Smooth muscle cell (in vitro differentiated cells): ENCODE measurements around the gene MEST. TPM values are rescaled to one million over a fixed set of nuclear protein-coding genes. Genes with fewer than 3 reads are reported as not detected.
"Not testable (repeated sequence)": the region's sequence is repeated elsewhere in the genome, so short reads cannot be mapped to it uniquely, and the experiment has no call there.

Experiments
- DNase-seq: peaks from one replicate; lab custom pipeline; 2025; ENCODE audit not compliant: unreplicated experiment; lab: John Stamatoyannopoulos, UW
- H2AFZ ChIP-seq: fragments of 200-600 bp; sonication (generic); 2 replicates; pipeline ENCODE4 v1.6.0; 2016; ENCODE audit warnings: antibody characterized with exemption, low read depth, mild to moderate bottlenecking
- H3F3A ChIP-seq: fragments of 200-600 bp; sonication (generic); 2 replicates; pipeline ENCODE4 v1.6.0; 2017; ENCODE audit warnings: antibody characterized with exemption, low read depth
- H3K27ac ChIP-seq: fragments of 200-600 bp; sonication (generic); 2 replicates; pipeline ENCODE4 v1.5.1; 2016; ENCODE audit warnings: low read depth, mild to moderate bottlenecking
- H3K27me3 ChIP-seq: fragments of 200-600 bp; sonication (generic); 2 replicates; pipeline ENCODE4 v1.6.1; 2016; ENCODE audit warnings: low read depth, mild to moderate bottlenecking
- H3K36me3 ChIP-seq: fragments of 200-600 bp; sonication (generic); 2 replicates; pipeline ENCODE4 v1.5.1; 2016; ENCODE audit warnings: low read depth
- H3K4me1 ChIP-seq: fragments of 200-600 bp; sonication (generic); 2 replicates; pipeline ENCODE4 v1.5.1; 2016; ENCODE audit warnings: low read depth
- H3K4me2 ChIP-seq: fragments of 200-600 bp; sonication (generic); 2 replicates; pipeline ENCODE4 v1.6.0; 2016; ENCODE audit warnings: mild to moderate bottlenecking
- H3K4me3 ChIP-seq: fragments of 200-600 bp; sonication (generic); 2 replicates; pipeline ENCODE4 v1.5.1; 2016; ENCODE audit warnings: mild to moderate bottlenecking
- H3K79me2 ChIP-seq: fragments of 200-600 bp; sonication (generic); 2 replicates; pipeline ENCODE4 v1.6.0; 2016; ENCODE audit warnings: low read depth, mild to moderate bottlenecking
- H3K9ac ChIP-seq: fragments of 200-600 bp; sonication (generic); 2 replicates; pipeline ENCODE4 v1.6.0; 2016; ENCODE audit warnings: low read depth
- H3K9me3 ChIP-seq: fragments of 200-600 bp; sonication (generic); replicated peaks from 2 replicates; pipeline ENCODE4 v1.5.1; 2016; ENCODE audit warnings: low read depth
- H4K20me1 ChIP-seq: fragments of 200-600 bp; sonication (generic); 2 replicates; pipeline ENCODE4 v1.6.0; 2016; ENCODE audit warnings: low read depth
- WGBS: methylation state at CpG from one replicate; pipeline ENCODE4 v1.1.7; 2016; ENCODE audit warnings: low lambda C conversion rate; 5-methylcytosine and 5-hydroxymethylcytosine counted together
- polyA plus RNA-seq: library from polyadenylated mRNA; unstranded; fragments of >200 nt; fragmentation: Nextera tagmentation; extraction: Ambion mirVana; gene quantifications from 2 replicates; pipeline ENCODE4 v1.2.1, GENCODE V29; 2016
- total RNA-seq: library from RNA; depleted of rRNA; stranded (reverse); fragments of >200 nt; gene quantifications from 2 replicates; pipeline ENCODE4 v1.2.3, GENCODE V29; 2014
- TF ChIP-seq, protein P1 (sequence below): fragments of 200-600 bp; sonication (generic); IDR thresholded peaks from 2 replicates; pipeline ENCODE4 v1.5.1; 2017; ENCODE audit warnings: borderline replicate concordance, mild to moderate bottlenecking, antibody characterized with exemption; ENCODE audit not compliant: insufficient read depth, poor library complexity, severe bottlenecking

The MEST gene
- total and polyA plus RNA-seq, 2 experiments from 2014 or later = 1,229 to 1,655 TPM

DNA sequence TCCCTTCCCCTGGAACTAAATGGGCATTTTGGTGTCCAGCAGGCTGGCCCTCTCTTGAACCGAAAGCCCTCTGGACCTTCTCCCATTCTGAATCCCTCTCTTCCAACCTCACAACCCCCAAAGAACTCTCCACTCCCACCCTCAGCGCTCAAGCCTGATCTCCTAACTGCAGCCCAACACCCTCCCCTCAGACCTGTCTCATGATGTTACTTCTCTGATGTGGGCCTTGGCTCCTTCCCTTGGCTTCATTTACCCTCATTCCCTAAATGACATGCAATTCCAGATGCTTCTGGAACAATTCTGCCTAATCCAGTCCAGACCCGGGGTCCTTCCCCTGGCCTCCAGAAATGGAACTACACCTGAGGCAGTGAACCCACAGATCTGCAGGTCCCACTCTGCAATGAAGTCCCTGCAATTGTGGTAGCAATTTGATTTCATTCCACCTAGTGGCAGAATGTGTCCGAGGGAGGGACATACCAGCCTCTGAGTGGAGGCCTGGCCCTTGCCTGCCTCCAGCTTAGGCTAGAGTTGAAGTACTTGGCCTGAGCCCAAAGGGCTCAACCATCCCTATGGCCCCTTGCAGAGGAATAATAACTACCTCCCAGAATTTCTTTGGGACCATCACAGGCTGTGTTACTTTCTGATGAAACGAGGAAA is 47.0 kb upstream of the MEST start:
- no peaks in the 10 kb centered on the region for H4K20me1 ChIP-seq
- H3K79me2 ChIP-seq = no peaks in the 10 kb centered on the region
- H3K27ac ChIP-seq = peak overlapping the region; percentile 77
- no peaks in the 10 kb centered on the region for H3F3A ChIP-seq
- H3K4me3 ChIP-seq = no peak overlapping the region
- TF ChIP-seq, protein P1, sequence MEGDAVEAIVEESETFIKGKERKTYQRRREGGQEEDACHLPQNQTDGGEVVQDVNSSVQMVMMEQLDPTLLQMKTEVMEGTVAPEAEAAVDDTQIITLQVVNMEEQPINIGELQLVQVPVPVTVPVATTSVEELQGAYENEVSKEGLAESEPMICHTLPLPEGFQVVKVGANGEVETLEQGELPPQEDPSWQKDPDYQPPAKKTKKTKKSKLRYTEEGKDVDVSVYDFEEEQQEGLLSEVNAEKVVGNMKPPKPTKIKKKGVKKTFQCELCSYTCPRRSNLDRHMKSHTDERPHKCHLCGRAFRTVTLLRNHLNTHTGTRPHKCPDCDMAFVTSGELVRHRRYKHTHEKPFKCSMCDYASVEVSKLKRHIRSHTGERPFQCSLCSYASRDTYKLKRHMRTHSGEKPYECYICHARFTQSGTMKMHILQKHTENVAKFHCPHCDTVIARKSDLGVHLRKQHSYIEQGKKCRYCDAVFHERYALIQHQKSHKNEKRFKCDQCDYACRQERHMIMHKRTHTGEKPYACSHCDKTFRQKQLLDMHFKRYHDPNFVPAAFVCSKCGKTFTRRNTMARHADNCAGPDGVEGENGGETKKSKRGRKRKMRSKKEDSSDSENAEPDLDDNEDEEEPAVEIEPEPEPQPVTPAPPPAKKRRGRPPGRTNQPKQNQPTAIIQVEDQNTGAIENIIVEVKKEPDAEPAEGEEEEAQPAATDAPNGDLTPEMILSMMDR = no peak
- H3K4me2 ChIP-seq = peak overlapping the region; percentile 76
- no peaks in the 10 kb centered on the region for H3K9me3 ChIP-seq
- H3K9ac ChIP-seq = no peak overlapping the region
- H3K27me3 ChIP-seq = no peaks in the 10 kb centered on the region
- H3K4me1 ChIP-seq = peaks cover 24% of the 10 kb centered on the region
- no peak for DNase-seq
- H2AFZ ChIP-seq = peak overlapping the region; percentile 86
- 95% methylated on average over 5 of the region's 5 CpGs for WGBS
- H3K36me3 ChIP-seq = no peaks in the 10 kb centered on the region

DNA sequence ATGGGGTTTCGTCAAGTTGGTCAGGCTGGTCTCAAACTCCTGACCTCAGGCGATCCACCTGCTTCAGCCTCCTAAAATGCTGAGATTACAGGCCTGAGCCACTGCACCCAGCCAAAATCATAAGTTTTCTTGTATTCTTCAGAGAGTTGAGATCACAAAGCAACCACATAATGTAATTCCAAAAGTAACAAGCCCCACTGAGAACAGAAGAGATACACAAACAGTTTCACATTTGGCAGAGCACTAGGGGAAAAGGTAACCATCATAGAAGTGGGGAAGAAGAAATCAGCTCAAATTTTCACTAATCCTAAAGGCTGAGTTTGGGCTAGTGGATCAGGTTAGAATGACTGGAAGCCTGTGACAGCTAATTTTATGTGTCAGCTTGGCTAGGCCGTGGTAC is 45.6 kb upstream of the MEST start:
- no peaks in the 10 kb centered on the region for H3K27me3 ChIP-seq
- H3K27ac ChIP-seq = no peak overlapping the region
- no peaks in the 10 kb centered on the region for H3K36me3 ChIP-seq
- peaks cover 19% of the 10 kb centered on the region for H3K4me1 ChIP-seq
- DNase-seq = no peak
- no peak overlapping the region for H2AFZ ChIP-seq
- no peaks in the 10 kb centered on the region for H3F3A ChIP-seq
- no peak overlapping the region for H3K4me2 ChIP-seq
- 93% methylated on average over 3 of the region's 3 CpGs for WGBS
- no peaks in the 10 kb centered on the region for H3K9me3 ChIP-seq
- H3K79me2 ChIP-seq = no peaks in the 10 kb centered on the region
- H4K20me1 ChIP-seq = no peaks in the 10 kb centered on the region
- no peak overlapping the region for H3K9ac ChIP-seq
- H3K4me3 ChIP-seq = no peak overlapping the region
- TF ChIP-seq, protein P1 = no peak

DNA sequence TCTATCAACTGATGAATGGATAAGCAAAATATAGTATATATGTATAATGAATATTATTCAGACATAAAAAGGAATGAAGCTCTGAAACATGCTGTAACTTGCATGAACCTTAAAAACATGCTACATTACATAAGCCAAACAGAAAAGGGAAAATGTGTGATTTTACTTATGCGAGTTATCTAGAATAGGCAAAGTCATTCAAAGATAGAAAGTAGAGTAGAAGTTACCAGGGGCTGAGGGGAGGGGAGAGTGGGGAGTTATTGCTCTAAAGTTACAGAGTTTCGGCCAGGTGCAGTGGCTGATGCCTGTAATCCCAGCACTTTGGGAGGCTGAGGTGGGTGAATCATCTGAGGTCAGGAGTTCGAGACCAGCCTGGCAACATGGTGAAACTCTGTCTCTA is 40.5 kb upstream of the MEST start:
- not testable (repeated sequence) for H3K79me2 ChIP-seq, DNase-seq, H3K9ac ChIP-seq, H2AFZ ChIP-seq, H3K9me3 ChIP-seq, H4K20me1 ChIP-seq, H3K27ac ChIP-seq, H3K36me3 ChIP-seq, H3K4me2 ChIP-seq, H3F3A ChIP-seq, H3K27me3 ChIP-seq, H3K4me1 ChIP-seq, H3K4me3 ChIP-seq
- WGBS = 98% methylated on average over 3 of the region's 3 CpGs

DNA sequence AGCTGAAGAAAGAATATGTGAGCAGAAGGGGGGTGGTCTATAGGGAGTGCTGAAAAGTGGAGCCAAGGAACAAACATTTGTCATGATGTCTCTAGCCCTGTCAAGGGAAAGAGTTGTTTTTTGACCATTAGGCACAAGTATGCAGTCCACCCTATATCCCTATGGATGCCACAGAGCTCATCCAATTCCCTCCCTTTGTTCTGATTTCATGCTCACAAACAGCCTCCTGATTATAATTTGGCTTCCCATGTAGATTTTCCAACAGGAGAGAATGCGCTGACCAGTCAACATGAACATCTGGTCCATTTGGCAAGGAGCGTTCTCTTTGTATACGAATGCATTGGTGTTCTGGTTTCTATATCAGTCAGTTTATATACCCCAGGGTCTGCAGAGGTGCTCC is 38.9 kb upstream of the MEST start:
- Histone ChIP-seq H3K27me3 (no peaks in the 10 kb centered on the region), H4K20me1 (no peaks in the 10 kb centered on the region), H3K4me1 (no peaks in the 10 kb centered on the region), H3F3A (no peaks in the 10 kb centered on the region), H3K79me2 (no peaks in the 10 kb centered on the region), H3K9ac (no peak overlapping the region), H2AFZ (no peak overlapping the region), H3K4me2 (no peak overlapping the region), H3K27ac (no peak overlapping the region), H3K36me3 (no peaks in the 10 kb centered on the region), H3K9me3 (no peaks in the 10 kb centered on the region), H3K4me3 (no peak overlapping the region)
- 86% methylated on average over 3 of the region's 3 CpGs for WGBS
- TF ChIP-seq, protein P1 = no peak
- DNase-seq = no peak
